ENCODE results near the gene USP7. TPM values are rescaled to one million over a fixed set of nuclear protein-coding genes. Genes with fewer than 3 reads are reported as not detected.

Gene USP7
- total and polyA plus RNA-seq, 10 of the 15 experiments (the other 5 are each of a cell fraction or from before 2014, with no cell fraction given), result 16.2 to 133 (median 60.5) TPM

GRCh38 chr16:8915722-8916301, 47.9 kb downstream of the USP7 start:
- TSS peak; percentile 35 for BruUV-seq (replicated peaks)
- intact Hi-C loops (cut with micrococcal nuclease; ENCODE audit: unreplicated experiment) (no loop called here), in situ Hi-C loops (cut with MboI) (no loop called here)
- TF ChIP-seq YBX1 (IDR thresholded peaks at IDR 0.05), result no peak
- no peak for TF ChIP-seq SMAD5 (IDR thresholded peaks at IDR 0.05; ENCODE audit: low read depth)
- no peak for TF ChIP-seq TCF7 (IDR thresholded peaks at IDR 0.05; ENCODE audit: borderline replicate concordance)
- no peak for TF ChIP-seq CREM (IDR thresholded peaks at IDR 0.05; ENCODE audit: low read depth)
- no peak for TF ChIP-seq MTA3 (IDR thresholded peaks at IDR 0.05; ENCODE audit: borderline replicate concordance, low read length)
- TF ChIP-seq HDAC6 (IDR thresholded peaks at IDR 0.05; ENCODE audit: unreplicated experiment), result no peak
- TF ChIP-seq ZNF274 (IDR thresholded peaks at IDR 0.05; ENCODE audit: insufficient read depth, insufficient read length), result no peak
- no peak for TF ChIP-seq ZBTB4 (CRISPR knock-in tag; IDR thresholded peaks at IDR 0.05)
- TF ChIP-seq SREBF2 (IDR thresholded peaks at IDR 0.05; ENCODE audit: low read length), result no peak
- no peak for TF ChIP-seq NR2C1 (IDR thresholded peaks at IDR 0.05)
- TF ChIP-seq EGR1 (IDR thresholded peaks at IDR 0.05; ENCODE audit: borderline replicate concordance in 1 of 2, low read depth in 2 of 2, low read length in 2 of 2), result no peak
- no peak for TF ChIP-seq EZH2 (IDR thresholded peaks at IDR 0.05; ENCODE audit: borderline replicate concordance, control insufficient read depth, low read depth, low read length)
- TF ChIP-seq CBFB (IDR thresholded peaks at IDR 0.05; ENCODE audit: low read depth), result no peak
- TF ChIP-seq SP1 (IDR thresholded peaks at IDR 0.05; ENCODE audit: low read depth, low read length), result no peak
- Histone ChIP-seq H2AFZ (ENCODE audit: control insufficient read depth, low read depth, low read length) (no peak overlapping the region), H3K9ac (ENCODE audit: control insufficient read depth, insufficient read depth, low read length) (no peak overlapping the region), H3K79me2 (ENCODE audit: control insufficient read depth, insufficient read depth, low read length) (no peaks in the 10 kb centered on the region; the same call in none of the 2 replicates), H3K36me3 (ENCODE audit: control insufficient read depth in 2 of 2, insufficient read depth in 2 of 2, low read length in 1 of 2) (peaks cover 35 to 51% of the 10 kb centered on the region in 2 experiments), H3K4me3 (no peak overlapping the region), H3K27me3 (replicated peaks in 1 of 2; ENCODE audit: control insufficient read depth in 2 of 2, insufficient read depth in 2 of 2, low read length in 1 of 2) (no peaks in the 10 kb centered on the region), H4K20me1 (ENCODE audit: control insufficient read depth, insufficient read depth) (peaks cover 4% of the 10 kb centered on the region; the same call in 1 of the 2 replicates), H3K27ac (ENCODE audit: control insufficient read depth, insufficient read depth) (no peak overlapping the region), H3K9me3 (replicated peaks; ENCODE audit: control insufficient read depth, insufficient read depth, low read length) (no peaks in the 10 kb centered on the region), H3K4me1 (ENCODE audit: control insufficient read depth, insufficient read depth, low read length) (peaks cover under 1% of the 10 kb centered on the region; the same call in 1 of the 2 replicates), H3K4me2 (ENCODE audit: control insufficient read depth, insufficient read depth) (no peak overlapping the region)
- ATAC-seq (no peak), FAIRE-seq (no peak), DNase-seq (ENCODE audit: low read depth, low spot score) (no peak)
- CTCF ChIA-PET, result interaction anchor here (1.2 to 2.0 kb wide), 3 partner anchors 10 to 20 kb away, joined by 3 to 8 read pairs (median 4); no protein-coding TSS in a partner anchor
- RAD21 ChIA-PET (ENCODE audit: unreplicated experiment), result interaction anchor here (0.9 kb wide), 1 partner anchor 93 kb away, joined by 3 read pairs; no protein-coding TSS in a partner anchor
- SMC1A ChIA-PET (ENCODE audit: uncharacterized antibody, unreplicated experiment), result interaction anchor here (1.0 kb wide), 1 partner anchor 16 kb away, joined by 3 read pairs; no protein-coding TSS in a partner anchor
- WGBS (ENCODE audit: insufficient coverage, insufficient replicate concordance, low lambda C conversion rate, missing lambda C conversion rate), result 91% methylated on average over 7 of the region's 7 CpGs
- POLR2A ChIA-PET, result interaction anchor here (0.6 kb wide), 1 partner anchor 195 kb away, joined by 5 read pairs; no protein-coding TSS in a partner anchor

All from GM12878 (cell line).